Heart left ventricle (tissue), 16 donors: ENCODE data around the gene SOX6. TPM values are rescaled to one million over a fixed set of nuclear protein-coding genes. Genes with fewer than 3 reads are reported as not detected.

Experiments
- ATAC-seq, 4 donors: fragments of 200-7000 bp; cut with Tn5 transposase; one replicate each; pipeline ENCODE4 v1.9.1; 2020 to 2022; ENCODE audit warnings: moderate library complexity in 4 of 4, mild to moderate bottlenecking in 3 of 4, moderate number of reproducible peaks in 1 of 4
- DNase-seq, 5 donors: peaks; one replicate each; pipeline ENCODE4 v3.0.0-alpha.2; 2020
- H3K27ac ChIP-seq, 12 donors: fragments of 200-600 bp; sonication (generic) in 4 of 12; one replicate each; pipeline versions ENCODE4 v1.5.0 to v1.8.0; 2016 to 2022; ENCODE audit warnings: mild to moderate bottlenecking in 2 of 12
- H3K27me3 ChIP-seq, 9 donors: fragments of 200-600 bp; sonication (generic) in 2 of 9; one replicate each; pipeline versions ENCODE4 v1.5.1 to v1.8.0; 2016 to 2022; ENCODE audit warnings: mild to moderate bottlenecking in 3 of 9
- H3K36me3 ChIP-seq, 9 donors: fragments of 200-600 bp; sonication (generic) in 2 of 9; one replicate each; pipeline versions ENCODE4 v1.5.0 to v1.8.0; 2018 to 2022; ENCODE audit warnings: mild to moderate bottlenecking in 2 of 9
- H3K4me1 ChIP-seq, 12 donors: fragments of 200-600 bp; sonication (generic) in 4 of 12; one replicate each; pipeline versions ENCODE4 v1.5.0 to v1.8.0; 2016 to 2022; ENCODE audit warnings: mild to moderate bottlenecking in 3 of 12
- H3K4me3 ChIP-seq, 12 donors: fragments of 200-600 bp; sonication (generic) in 4 of 12; one replicate each; pipeline versions ENCODE4 v1.5.0 to v1.8.0; 2017 to 2022; ENCODE audit warnings: mild to moderate bottlenecking in 9 of 12, moderate library complexity in 4 of 12
- H3K9me3 ChIP-seq, 12 donors: fragments of 200-600 bp; sonication (generic) in 4 of 12; one replicate each; pipeline versions ENCODE4 v1.5.0 to v1.8.0; 2016 to 2022; ENCODE audit warnings: mild to moderate bottlenecking in 1 of 12
- POLR2A ChIP-seq, 2 donors: fragments of 450-650 bp; IDR thresholded peaks; one replicate each; pipeline ENCODE4 v1.6.1; 2017; ENCODE audit warnings: antibody characterized with exemption in 2 of 2, mild to moderate bottlenecking in 2 of 2, moderate library complexity in 2 of 2
- WGBS, 4 donors: extraction: QIAGEN DNeasy Blood & Tissue Kit in 2 of 4; methylation state at CpG; one replicate each; pipeline versions ENCODE4 v1.1.5 to v1.1.7; 2013 to 2018; 5-methylcytosine and 5-hydroxymethylcytosine counted together
- intact Hi-C, 10 donors: fragments of 100-400 bp; cut with DNase I; formaldehyde crosslinking; loops; one replicate each; pipeline versions ENCODE4 v1.11.1 to v1.14.2; 2022
- polyA plus RNA-seq, 2 donors: library from polyadenylated mRNA; stranded (reverse); fragments of 200-250 nt; gene quantifications; one replicate each; pipeline ENCODE4 v1.2.3, GENCODE V29; 2013
- total RNA-seq, 9 donors: library from RNA; depleted of rRNA in 2 of 9; stranded (reverse); fragments of >200 nt in 2 of 9; fragmentation: NEBNext Ultra II Directional in 3 of 9; extraction: Animal tissue kit (Norgen Biotek cat#: 25700) in 3 of 9; gene quantifications; one replicate each; pipeline versions ENCODE4 v1.1.0 to v1.2.4, GENCODE V29; 2016 to 2023
- TF ChIP-seq, protein P1 (sequence below), 12 donors: fragments of 200-600 bp; sonication (generic) in 4 of 12; IDR thresholded peaks; one replicate each; pipeline versions ENCODE4 v1.5.0 to v1.8.0; 2018 to 2022; ENCODE audit warnings: antibody characterized with exemption in 12 of 12, mild to moderate bottlenecking in 5 of 12
- donor health status: ischemic (EF 13 %, LVEDD 7.1; RV severe dilation, severe dysfunction).
- donor health status: healthy with polysubstance abuse.
- donor health status: DM: no; HTN: yes; CAD: no.
- donor health status: DM: no; HTN: no; CAD: no.
- donor health status: ischemic (EF 25% LVEDD 6.9; RV normal size, moderate dysfunction).
- donor health status: ischemic (EF 25% LVEDD 5.7; RV mildly dilated, moderate dysfunction).
- donor health status: healthy.
- donor health status: DM: yes; HTN: yes; CAD: no.
- donor health status: ischemic (EF 35%, LVEDD 5.7; RV mildly dilated, moderate dysfunction).
- donor health status: nonischemic (EF 11% LVEDD 7.7; RV severe dilation, severe dysfunction).
- donor health status: DM: yes; HTN: yes; CAD: no.
- donor health status: PGD.
- donor health status: ischemic (EF 29% LVEDD 5.4; RV normal size, mild dysfunction).
- donor health status: nonischemic (EF 23%, LVEDD 6.1; RV moderate dilation, normal function).

Gene SOX6
- total and polyA plus RNA-seq, 11 donors, result 1.5 to 39.6 (median 15.6) TPM

GRCh38 chr11:15976433-15977045 lies 379.8 kb downstream of the SOX6 start:
- Histone ChIP-seq H3K27me3 (no peaks in the 10 kb centered on the region), H3K4me1 (peaks cover 0 to 8% (median 0%) of the 10 kb centered on the region in 12 donors), H3K36me3 (no peaks in the 10 kb centered on the region), H3K9me3 (no peaks in the 10 kb centered on the region), H3K27ac (no peak overlapping the region), H3K4me3 (no peak overlapping the region)
- TF ChIP-seq, protein P1, sequence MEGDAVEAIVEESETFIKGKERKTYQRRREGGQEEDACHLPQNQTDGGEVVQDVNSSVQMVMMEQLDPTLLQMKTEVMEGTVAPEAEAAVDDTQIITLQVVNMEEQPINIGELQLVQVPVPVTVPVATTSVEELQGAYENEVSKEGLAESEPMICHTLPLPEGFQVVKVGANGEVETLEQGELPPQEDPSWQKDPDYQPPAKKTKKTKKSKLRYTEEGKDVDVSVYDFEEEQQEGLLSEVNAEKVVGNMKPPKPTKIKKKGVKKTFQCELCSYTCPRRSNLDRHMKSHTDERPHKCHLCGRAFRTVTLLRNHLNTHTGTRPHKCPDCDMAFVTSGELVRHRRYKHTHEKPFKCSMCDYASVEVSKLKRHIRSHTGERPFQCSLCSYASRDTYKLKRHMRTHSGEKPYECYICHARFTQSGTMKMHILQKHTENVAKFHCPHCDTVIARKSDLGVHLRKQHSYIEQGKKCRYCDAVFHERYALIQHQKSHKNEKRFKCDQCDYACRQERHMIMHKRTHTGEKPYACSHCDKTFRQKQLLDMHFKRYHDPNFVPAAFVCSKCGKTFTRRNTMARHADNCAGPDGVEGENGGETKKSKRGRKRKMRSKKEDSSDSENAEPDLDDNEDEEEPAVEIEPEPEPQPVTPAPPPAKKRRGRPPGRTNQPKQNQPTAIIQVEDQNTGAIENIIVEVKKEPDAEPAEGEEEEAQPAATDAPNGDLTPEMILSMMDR (IDR thresholded peaks at IDR 0.05), result no peak
- TF ChIP-seq POLR2A (IDR thresholded peaks at IDR 0.05), result no peak
- peak in 3 of 4 donors; percentile 27 to 62 (median 41) for ATAC-seq
- intact Hi-C loops, result loop anchor here in 3 of 10 donors (10.0 kb wide), 3 partner anchors 152 to 652 kb away; no protein-coding TSS in a partner anchor
- 78 to 84% (median 81%) methylated on average over 7 of the region's 7 CpGs for WGBS, 4 donors
- DNase-seq, result no peak

GRCh38 chr11:15975742-15976141 lies 380.6 kb downstream of the SOX6 start:
- WGBS, 4 donors, result 46 to 82% (median 66%) methylated on average over 2 of the region's 2 CpGs
- ATAC-seq (no peak), DNase-seq (no peak)
- Histone ChIP-seq H3K27me3 (no peaks in the 10 kb centered on the region), H3K36me3 (no peaks in the 10 kb centered on the region), H3K9me3 (no peaks in the 10 kb centered on the region), H3K4me3 (no peak overlapping the region), H3K27ac (no peak overlapping the region), H3K4me1 (peaks cover 0 to 8% (median 2%) of the 10 kb centered on the region in 12 donors)
- TF ChIP-seq, protein P1 (IDR thresholded peaks at IDR 0.05), result no peak
- no peak for TF ChIP-seq POLR2A (IDR thresholded peaks at IDR 0.05)
- intact Hi-C loops, result loop anchor here in 3 of 10 donors (10.0 kb wide), 3 partner anchors 151 to 651 kb away; no protein-coding TSS in a partner anchor

DNA sequence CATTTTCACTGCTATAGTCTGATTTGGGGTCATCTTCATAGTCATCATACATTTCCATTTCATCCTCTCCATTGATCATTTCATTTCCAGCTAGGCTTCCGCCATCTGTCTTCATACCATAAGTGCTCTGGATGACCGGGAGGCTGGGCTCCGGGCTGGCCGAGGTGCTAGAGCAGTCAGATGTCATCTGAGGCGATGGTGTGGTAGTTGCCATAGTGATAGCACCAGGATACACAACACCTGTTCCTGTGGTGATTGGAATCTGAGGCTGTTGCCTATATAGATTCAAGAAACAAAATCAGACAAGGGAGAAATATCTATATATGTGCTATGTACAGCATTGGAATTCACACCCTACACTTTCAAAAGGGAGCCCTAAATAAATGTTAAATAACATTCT lies 383.5 kb downstream of the SOX6 start:
- WGBS, 4 donors, result 45 to 70% (median 64%) methylated on average over 5 of the region's 5 CpGs
- Histone ChIP-seq H3K27me3 (no peaks in the 10 kb centered on the region), H3K27ac (no peak overlapping the region), H3K4me1 (peaks cover 5 to 34% (median 26%) of the 10 kb centered on the region in 12 donors), H3K4me3 (no peak overlapping the region), H3K36me3 (no peaks in the 10 kb centered on the region), H3K9me3 (no peaks in the 10 kb centered on the region)
- DNase-seq, result peak in 2 of 5 donors; percentile 30 to 55
- TF ChIP-seq POLR2A (IDR thresholded peaks at IDR 0.05), result no peak
- TF ChIP-seq, protein P1 (IDR thresholded peaks at IDR 0.05), result no peak
- intact Hi-C loops, result loop anchor here in 3 of 10 donors (10.0 kb wide), 3 partner anchors 148 to 648 kb away; no protein-coding TSS in a partner anchor
- ATAC-seq, result no peak

GRCh38 chr11:15971215-15971546 lies 385.2 kb downstream of the SOX6 start:
- TF ChIP-seq, protein P1 (IDR thresholded peaks at IDR 0.05), result no peak
- TF ChIP-seq POLR2A (IDR thresholded peaks at IDR 0.05), result no peak
- H3K27me3 ChIP-seq, result no peaks in the 10 kb centered on the region
- intact Hi-C loops, result loop anchor here in 3 of 10 donors (10.0 kb wide), 3 partner anchors 146 to 646 kb away; no protein-coding TSS in a partner anchor
- 90 to 100% (median 95%) methylated on average over 2 of the region's 2 CpGs for WGBS, 4 donors
- H3K36me3 ChIP-seq, result no peaks in the 10 kb centered on the region
- ATAC-seq (no peak), DNase-seq (no peak)
- peak overlapping the region in 5 of 12 donors; percentile 19 to 92 (median 87) for H3K27ac ChIP-seq
- no peak overlapping the region for H3K4me3 ChIP-seq
- peaks cover 5 to 48% (median 34%) of the 10 kb centered on the region in 12 donors for H3K4me1 ChIP-seq
- no peaks in the 10 kb centered on the region for H3K9me3 ChIP-seq
